Endothelial cell of umbilical vein (primary cell): ENCODE measurements around the gene RGS7. TPM values are rescaled to one million over a fixed set of nuclear protein-coding genes. Genes with fewer than 3 reads are reported as not detected.
"Not testable (repeated sequence)": the region's sequence is repeated elsewhere in the genome, so short reads cannot be mapped to it uniquely, and the experiment has no call there.

ENCODE experiments used
- BruUV-seq: library from RNA; stranded (reverse); fragments of 400-500 nt; replicated peaks from 2 replicates; lab custom pipeline; 2021; lab: Mats Ljungman, UMichigan
- CTCF ChIA-PET: fragments of 300-600, 350-600 bp; sonication (Branson Sonifier 250); formaldehyde crosslinking; loops from one replicate; lab custom pipeline; 2021; ENCODE audit warnings: antibody characterized with exemption, inconsistent platforms; lab: Charles Lee
- POLR2A ChIA-PET: fragments of 300-600, 350-600 bp; sonication (Branson Sonifier 250); formaldehyde crosslinking; loops from one replicate; lab custom pipeline; 2021; ENCODE audit warnings: antibody characterized with exemption, inconsistent platforms; lab: Charles Lee
- DNase-seq: peaks from one replicate; pipeline ENCODE4 v3.0.0-alpha.2; 2011; ENCODE audit warnings: low read depth, low spot score
- FAIRE-seq: peaks from 2 replicates; lab custom pipeline; 2011; peaks lifted over from hg19 to GRCh38; lab: Jason Lieb, UNC
- H2AFZ ChIP-seq: 2 replicates; pipeline ENCODE4 v1.6.0; 2012; ENCODE audit warnings: low read depth, low read length, control low read depth, inconsistent platforms
- H3K27ac ChIP-seq: 2 replicates; pipeline ENCODE4 v1.5.1; 2011; ENCODE audit warnings: low read depth, mild to moderate bottlenecking, control low read depth, low read length, moderate library complexity; ENCODE audit not compliant: insufficient read depth
- H3K27me3 ChIP-seq, 2 experiments: 2 replicates each; pipeline versions ENCODE4 v1.6.0 to v1.6.1; 2011; ENCODE audit warnings: low read length in 2 of 2, mixed read lengths in 1 of 2; ENCODE audit not compliant: control insufficient read depth in 2 of 2, insufficient read depth in 2 of 2
- H3K36me3 ChIP-seq, 2 experiments: 2 replicates in 1 of 2; 3 replicates in 1 of 2; pipeline ENCODE4 v1.5.1; 2011; ENCODE audit warnings: low read length in 2 of 2, mild to moderate bottlenecking in 1 of 2, moderate library complexity in 1 of 2; ENCODE audit not compliant: control insufficient read depth in 2 of 2, insufficient read depth in 2 of 2; ENCODE audit errors: extremely low read depth in 1 of 2
- H3K4me1 ChIP-seq: 3 replicates; pipeline ENCODE4 v1.5.1; 2011; ENCODE audit warnings: mild to moderate bottlenecking, low read length; ENCODE audit not compliant: control insufficient read depth, insufficient read depth; ENCODE audit errors: extremely low read depth
- H3K4me2 ChIP-seq: 2 replicates; pipeline ENCODE4 v1.6.1; 2011; ENCODE audit warnings: low read length, control low read depth, mixed read lengths; ENCODE audit not compliant: insufficient read depth
- H3K4me3 ChIP-seq, 3 experiments: fragments of 200-600 bp in 1 of 3; sonication (generic), shearing (Covaris generic) in 1 of 3; replicated peaks in 1 of 3; 2 replicates each; pipeline ENCODE4 v1.5.1; 2011 to 2016; ENCODE audit warnings: control low read depth in 3 of 3, low read length in 3 of 3, mild to moderate bottlenecking in 2 of 3, inconsistent platforms in 1 of 3, low read depth in 1 of 3, moderate library complexity in 1 of 3; ENCODE audit not compliant: insufficient read depth in 1 of 3
- H3K79me2 ChIP-seq: 2 replicates; pipeline ENCODE4 v1.6.0; 2012; ENCODE audit warnings: low read length, inconsistent platforms; ENCODE audit not compliant: control insufficient read depth, insufficient read depth
- H3K9ac ChIP-seq: replicated peaks from 2 replicates; pipeline ENCODE3; 2011; ENCODE audit warnings: low read length, control low read depth; ENCODE audit not compliant: insufficient read depth; ENCODE audit errors: extremely low read depth
- H3K9me1 ChIP-seq: replicated peaks from 3 replicates; pipeline ENCODE4 v1.6.0; 2011; ENCODE audit warnings: mild to moderate bottlenecking, low read length; ENCODE audit not compliant: control insufficient read depth, insufficient read depth; ENCODE audit errors: extremely low read depth
- H3K9me3 ChIP-seq: replicated peaks from 2 replicates; pipeline ENCODE4 v1.5.1; 2012; ENCODE audit warnings: low read length, inconsistent platforms; ENCODE audit not compliant: control insufficient read depth, insufficient read depth
- H4K20me1 ChIP-seq: replicated peaks from 2 replicates; pipeline ENCODE3; 2011; ENCODE audit warnings: mild to moderate bottlenecking, low read length; ENCODE audit not compliant: control insufficient read depth, insufficient read depth; ENCODE audit errors: extremely low read depth
- CTCF ChIP-seq, 2 donors: IDR thresholded peaks; 1 replicate in 1 of 2; 2 replicates in 1 of 2; pipeline ENCODE4 v1.5.1; 2011; ENCODE audit warnings: low read length in 2 of 2, mild to moderate bottlenecking in 2 of 2, moderate library complexity in 2 of 2, control low read depth in 1 of 2, inconsistent platforms in 1 of 2, low read depth in 1 of 2; ENCODE audit not compliant: insufficient read depth in 1 of 2; ENCODE audit errors: extremely low read depth in 1 of 2
- EZH2 ChIP-seq: IDR thresholded peaks from 2 replicates; pipeline ENCODE4 v1.6.1; 2012; ENCODE audit warnings: borderline replicate concordance, low read depth, mild to moderate bottlenecking, moderate library complexity, low read length, inconsistent platforms; ENCODE audit not compliant: severe bottlenecking
- FOS ChIP-seq: IDR thresholded peaks from 2 replicates; pipeline ENCODE4 v1.6.1; 2011; ENCODE audit warnings: mild to moderate bottlenecking, low read length, moderate library complexity, borderline replicate concordance; ENCODE audit not compliant: insufficient read depth
- GATA2 ChIP-seq: IDR thresholded peaks from 2 replicates; pipeline ENCODE4 v1.7.0; 2011; ENCODE audit warnings: low read depth, mild to moderate bottlenecking, moderate library complexity, mixed read lengths, low read length; ENCODE audit not compliant: insufficient read length, insufficient read depth
- JUN ChIP-seq: IDR thresholded peaks from 2 replicates; pipeline ENCODE4 v1.6.1; 2011; ENCODE audit warnings: borderline replicate concordance, low read depth; ENCODE audit not compliant: insufficient read length, insufficient read depth
- MAX ChIP-seq: IDR thresholded peaks from 2 replicates; pipeline ENCODE4 v1.6.1; 2011; ENCODE audit not compliant: insufficient read depth, insufficient read length
- MYC ChIP-seq: IDR thresholded peaks from one replicate; pipeline ENCODE4 v1.6.1; 2011; ENCODE audit warnings: mild to moderate bottlenecking, low read depth, low read length
- POLR2A ChIP-seq: IDR thresholded peaks from 2 replicates; pipeline ENCODE4 v1.6.1; 2012; ENCODE audit warnings: low read depth, mild to moderate bottlenecking, control low read depth, low read length
- POLR2AphosphoS5 ChIP-seq: IDR thresholded peaks from 2 replicates; pipeline ENCODE4 v1.6.1; 2012; ENCODE audit warnings: low read depth, mild to moderate bottlenecking, control low read depth, low read length, moderate library complexity; ENCODE audit not compliant: insufficient read depth
- dilution Hi-C: fragments of 300-500 bp; cut with MboI; formaldehyde crosslinking; loops from one replicate; pipeline ENCODE4 v1.15.0; 2019; ENCODE audit warnings: low sequenced_read_pairs; ENCODE audit not compliant: extremely low pct_ligation_motif_present
- intact Hi-C: fragments of 100-400 bp; cut with micrococcal nuclease; formaldehyde crosslinking; loops from one replicate; pipeline ENCODE4 v1.10.0; 2022
- polyA plus RNA-seq, 4 experiments: library from polyadenylated mRNA; depleted of rRNA in 3 of 4; stranded (reverse) in 3 of 4; unstranded in 1 of 4; fragments of >200 nt; gene quantifications; 2 replicates each; pipeline versions ENCODE4 v1.2.1 to v1.2.3, GENCODE V29; 2011 to 2012; ENCODE audit warnings: missing spikeins in 1 of 4
- total RNA-seq: library from RNA; stranded (reverse); gene quantifications from 2 replicates; pipeline ENCODE4 v1.2.3, GENCODE V29; 2021

The RGS7 gene
- total and polyA plus RNA-seq, 2 donors (not counting 3 experiments of a cell fraction or from before 2014, with no cell fraction given): 0.43 to 0.44 TPM

GRCh38 chr1:241088075-241088474, 268.9 kb downstream of the RGS7 start:
- CTCF ChIA-PET, H3K9me3 ChIP-seq, H3K36me3 ChIP-seq, BruUV-seq, FAIRE-seq, H3K4me3 ChIP-seq, POLR2A ChIA-PET, H3K4me1 ChIP-seq, H4K20me1 ChIP-seq, H3K27ac ChIP-seq, intact Hi-C loops, H3K27me3 ChIP-seq, H3K9ac ChIP-seq, DNase-seq, H3K4me2 ChIP-seq, H3K9me1 ChIP-seq, dilution Hi-C loops, H3K79me2 ChIP-seq, H2AFZ ChIP-seq: not testable (repeated sequence)

GRCh38 chr1:241086686-241087085, 270.3 kb downstream of the RGS7 start:
- no peak for FAIRE-seq
- dilution Hi-C loops: no loop called here

More at GRCh38 chr1:241086686-241087085, 270.3 kb downstream of the RGS7 start:
- Histone ChIP-seq H3K4me2 (no peak overlapping the region), H3K4me1 (no peaks in the 10 kb centered on the region), H3K79me2 (no peaks in the 10 kb centered on the region), H3K36me3 (no peaks in the 10 kb centered on the region), H3K27ac (no peak overlapping the region), H3K9me1 (no peaks in the 10 kb centered on the region), H2AFZ (no peak overlapping the region), H4K20me1 (no peaks in the 10 kb centered on the region), H3K27me3 (no peaks in the 10 kb centered on the region), H3K9me3 (no peaks in the 10 kb centered on the region), H3K4me3 (no peak overlapping the region), H3K9ac (no peak overlapping the region)
- POLR2A ChIA-PET: no interaction called here
- no peak for DNase-seq
- BruUV-seq: no TSS peak
- intact Hi-C loops: no loop called here
- TF ChIP-seq FOS (no peak), GATA2 (no peak), MAX (no peak), JUN (no peak), POLR2A (no peak), POLR2AphosphoS5 (no peak), EZH2 (no peak), CTCF (IDR thresholded peaks at IDR 0.05; ENCODE audit: extremely low read depth in 1 of 2, insufficient read depth in 1 of 2, low read depth in 1 of 2, low read length in 2 of 2) (no peak), MYC (no peak)
- CTCF ChIA-PET: no interaction called here
